Measurements from ENCODE around the gene POLA1.

DNA sequence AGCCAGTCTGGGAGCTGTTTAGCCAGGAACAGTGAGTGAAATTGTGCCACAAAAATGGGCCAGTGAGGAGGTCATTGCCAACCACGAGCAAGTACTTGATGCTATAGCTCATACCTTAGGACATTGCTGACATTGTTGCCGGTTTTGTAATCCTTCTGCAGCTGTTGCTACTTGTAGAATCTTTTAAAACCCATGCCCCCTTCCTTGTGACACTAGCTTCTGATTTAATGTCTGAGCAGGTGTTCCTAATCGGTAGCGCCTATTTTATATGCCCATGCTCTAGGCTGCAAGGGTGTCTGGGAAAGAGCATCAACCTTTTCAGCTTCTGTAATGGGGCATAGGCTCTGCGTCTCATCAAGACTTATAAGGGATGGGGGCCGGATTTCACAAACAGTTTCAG is 2.6 kb downstream of the POLA1 start:
- TF ChIP-seq POLR2A (IDR thresholded peaks at IDR 0.05; ENCODE audit: low read length) (no peak), GATA1 (IDR thresholded peaks at IDR 0.05; ENCODE audit: low read depth, low read length) (no peak)

Measured in erythroblast (primary cell).